Gastrocnemius medialis (tissue), 4 donors: ENCODE measurements around the gene ATP10B. TPM values are rescaled to one million over a fixed set of nuclear protein-coding genes. Genes with fewer than 3 reads are reported as not detected.

Experiments
- ATAC-seq, 2 donors: fragments of 150-250 bp; one replicate each; pipeline ENCODE4 v1.9.1; 2016
- DNase-seq, 2 donors: peaks; one replicate each; pipeline ENCODE4 v3.0.0-alpha.2; 2019
- H3K27ac ChIP-seq, 4 donors: fragments of 200-600 bp; sonication (generic); 1 replicate in 1 of 4; 2 replicates in 3 of 4; pipeline ENCODE4 v1.5.1; 2016 to 2018; ENCODE audit warnings: mild to moderate bottlenecking in 2 of 4, moderate library complexity in 1 of 4
- H3K27me3 ChIP-seq, 3 donors: fragments of 200-600 bp; sonication (generic) in 2 of 3; 1 replicate in 1 of 3; 2 replicates in 2 of 3; pipeline versions ENCODE4 v1.5.1 to v1.6.0; 2016 to 2019; ENCODE audit warnings: mild to moderate bottlenecking in 1 of 3, moderate library complexity in 1 of 3
- H3K36me3 ChIP-seq, 2 donors: fragments of 200-600 bp; sonication (generic) in 1 of 2; one replicate each; pipeline ENCODE4 v1.5.1; 2017 to 2018
- H3K4me1 ChIP-seq, 2 donors: fragments of 200-600 bp; sonication (generic) in 1 of 2; one replicate each; pipeline ENCODE4 v1.5.1; 2016 to 2017; ENCODE audit warnings: mild to moderate bottlenecking in 2 of 2
- H3K4me3 ChIP-seq, 4 donors: fragments of 200-600 bp; sonication (generic) in 3 of 4; 1 replicate in 1 of 4; 2 replicates in 3 of 4; pipeline ENCODE4 v1.5.1; 2016 to 2019; ENCODE audit warnings: mild to moderate bottlenecking in 2 of 4
- H3K9me3 ChIP-seq, 3 donors: fragments of 200-600 bp; sonication (generic) in 2 of 3; 1 replicate in 1 of 3; 2 replicates in 2 of 3; pipeline ENCODE4 v1.5.1; 2016 to 2019
- CTCF ChIP-seq, 5 experiments: fragments of 450-650 bp in 3 of 5; fragments of 200-600 bp in 2 of 5; sonication (generic) in 2 of 5; IDR thresholded peaks in 4 of 5; conservative IDR thresholded peaks in 1 of 5; 1 replicate in 4 of 5; 2 replicates in 1 of 5; pipeline ENCODE4 v1.5.1; 2016 to 2019; ENCODE audit warnings: antibody characterized with exemption in 5 of 5, mild to moderate bottlenecking in 3 of 5, moderate library complexity in 3 of 5
- POLR2A ChIP-seq, 2 donors: fragments of 450-650 bp; IDR thresholded peaks; one replicate each; pipeline ENCODE4 v1.6.1; 2017; ENCODE audit warnings: antibody characterized with exemption in 2 of 2, mild to moderate bottlenecking in 2 of 2, moderate library complexity in 2 of 2
- in situ Hi-C, 4 donors: fragments of 200-750 bp; cut with MboI; loops; one replicate each; pipeline versions ENCODE4 v1.15.0 to v1.8.0; 2017; ENCODE audit warnings: low sequenced_read_pairs in 4 of 4
- intact Hi-C: fragments of 100-400 bp; cut with DNase I; formaldehyde crosslinking; loops from one replicate; pipeline ENCODE4 v1.15.1; 2023; ENCODE audit warnings: low total_unique reads
- total RNA-seq, 4 donors: library from RNA; depleted of rRNA; stranded (reverse); fragments of >200 nt; gene quantifications; one replicate each; pipeline versions ENCODE4 v1.1.0 to v1.2.3, GENCODE V29; 2016

ATP10B gene
- total RNA-seq, 4 donors from 2014 or later, result 0.63 TPM; not detected in 3

DNA sequence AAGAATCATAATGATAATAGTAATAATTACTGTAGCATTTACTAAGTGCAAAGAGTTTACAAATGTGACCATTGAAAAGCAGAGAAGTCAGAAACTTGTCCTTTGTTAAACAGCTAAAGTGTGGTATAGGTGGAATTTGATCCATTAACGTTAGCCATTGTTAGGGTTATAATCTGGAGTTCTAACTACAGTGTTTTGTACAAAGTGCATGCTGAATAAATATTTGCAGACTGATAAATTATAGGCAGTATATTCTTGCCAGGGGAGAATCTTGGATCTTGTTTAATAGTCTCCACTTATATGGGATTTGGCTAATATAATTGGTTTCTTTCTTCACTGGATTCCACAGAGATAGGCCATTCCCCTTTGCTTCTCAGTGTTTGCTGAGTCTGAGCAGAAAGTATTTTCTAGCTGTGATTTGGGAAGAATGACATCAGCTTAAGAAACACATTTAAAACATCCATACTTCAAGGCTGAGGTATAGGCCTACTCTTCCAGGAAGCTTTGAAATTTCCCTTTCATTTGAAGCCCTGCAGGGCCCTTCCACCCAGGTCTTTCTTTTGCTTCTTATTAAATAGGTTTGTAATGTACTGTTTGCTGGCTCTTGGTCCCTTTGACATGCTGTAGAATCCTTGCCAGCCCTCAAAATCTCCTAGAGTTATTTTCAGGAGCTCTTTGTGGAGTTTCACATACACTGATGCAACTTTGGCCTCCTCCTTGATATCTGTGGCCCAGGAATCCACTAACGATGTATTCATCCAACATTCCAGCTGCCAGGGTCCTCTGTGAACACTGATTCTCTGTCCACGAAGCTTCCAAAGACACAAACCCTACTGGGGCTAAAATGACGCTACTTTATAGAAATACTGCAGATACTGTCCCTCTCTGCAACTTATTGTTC is 51.4 kb downstream of the ATP10B start:
- Histone ChIP-seq H3K27ac (no peak overlapping the region), H3K4me1 (no peaks in the 10 kb centered on the region), H3K9me3 (no peaks in the 10 kb centered on the region), H3K4me3 (no peak overlapping the region), H3K27me3 (no peaks in the 10 kb centered on the region), H3K36me3 (no peaks in the 10 kb centered on the region)
- ATAC-seq (no peak), DNase-seq (no peak)
- in situ Hi-C loops, result no loop called here
- TF ChIP-seq POLR2A (IDR thresholded peaks at IDR 0.05) (no peak), CTCF (IDR thresholded peaks at IDR 0.05 in 4 of 5, conservative IDR thresholded peaks at IDR 0.05 in 1 of 5) (no peak)
- intact Hi-C loops, result no loop called here

DNA sequence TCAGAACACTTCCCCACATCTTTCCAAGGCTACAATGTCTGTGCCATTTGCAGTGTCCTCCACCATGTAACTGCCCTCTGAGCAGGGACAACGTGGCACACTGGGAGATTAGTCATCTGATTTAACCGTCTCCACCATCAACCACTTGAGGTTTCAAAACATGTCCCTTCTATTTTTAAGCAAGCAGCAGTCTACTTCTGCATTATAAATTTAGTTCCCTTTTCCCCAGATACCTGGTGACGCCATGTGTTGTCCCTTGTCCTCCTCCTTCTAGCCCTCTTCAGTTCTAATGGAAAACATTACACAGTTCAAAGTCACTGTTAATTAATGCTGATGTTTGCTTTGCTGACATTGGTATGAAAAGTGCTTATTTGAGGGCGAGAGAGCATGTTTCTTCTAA is 52.8 kb downstream of the ATP10B start:
- TF ChIP-seq CTCF (IDR thresholded peaks at IDR 0.05 in 4 of 5, conservative IDR thresholded peaks at IDR 0.05 in 1 of 5) (no peak), POLR2A (IDR thresholded peaks at IDR 0.05) (no peak)
- H3K9me3 ChIP-seq, result no peaks in the 10 kb centered on the region
- no peaks in the 10 kb centered on the region for H3K4me1 ChIP-seq
- no peak for ATAC-seq
- H3K4me3 ChIP-seq, result no peak overlapping the region
- H3K36me3 ChIP-seq, result no peaks in the 10 kb centered on the region
- no peak for DNase-seq
- H3K27ac ChIP-seq, result no peak overlapping the region
- intact Hi-C loops (no loop called here), in situ Hi-C loops (no loop called here)
- no peaks in the 10 kb centered on the region for H3K27me3 ChIP-seq

GRCh38 chr5:160797020-160797419 is 55.0 kb downstream of the ATP10B start:
- intact Hi-C loops (no loop called here), in situ Hi-C loops (no loop called here)
- DNase-seq (no peak), ATAC-seq (no peak)
- Histone ChIP-seq H3K27me3 (no peaks in the 10 kb centered on the region), H3K4me1 (no peaks in the 10 kb centered on the region), H3K9me3 (no peaks in the 10 kb centered on the region), H3K27ac (no peak overlapping the region), H3K36me3 (no peaks in the 10 kb centered on the region), H3K4me3 (no peak overlapping the region)
- TF ChIP-seq CTCF (IDR thresholded peaks at IDR 0.05 in 4 of 5, conservative IDR thresholded peaks at IDR 0.05 in 1 of 5), result no peak
- TF ChIP-seq POLR2A (IDR thresholded peaks at IDR 0.05), result no peak

- Histone ChIP-seq H3K36me3 (no peaks in the 10 kb centered on the region), H3K27ac (no peak overlapping the region), H3K9me3 (no peaks in the 10 kb centered on the region), H3K4me1 (no peaks in the 10 kb centered on the region), H3K4me3 (no peak overlapping the region), H3K27me3 (no peaks in the 10 kb centered on the region)
- intact Hi-C loops, result no loop called here
- no peak for ATAC-seq
- DNase-seq, result no peak
- TF ChIP-seq CTCF (IDR thresholded peaks at IDR 0.05 in 4 of 5, conservative IDR thresholded peaks at IDR 0.05 in 1 of 5) (no peak), POLR2A (IDR thresholded peaks at IDR 0.05) (no peak)
- in situ Hi-C loops, result no loop called here
Observed at GRCh38 chr5:160793530-160793899, 58.5 kb downstream of the ATP10B start.
